Stimulated activated CD8-positive, alpha-beta memory T cell treated with anti-CD3 and anti-CD28 coated beads, Interleukin-12 subunit alpha, Interleukin-12 subunit beta, amount 100 ng/mL, for 1 hour (primary cell): Measurements from ENCODE around the gene RNASE12.
"Not testable (repeated sequence)": the region's sequence is repeated elsewhere in the genome, so short reads cannot be mapped to it uniquely, and the experiment has no call there.

Experiments
- DNase-seq: peaks from one replicate; pipeline ENCODE4 v3.0.0-alpha.2; 2020; ENCODE audit warnings: low read depth

Gene RNASE12, protein sequence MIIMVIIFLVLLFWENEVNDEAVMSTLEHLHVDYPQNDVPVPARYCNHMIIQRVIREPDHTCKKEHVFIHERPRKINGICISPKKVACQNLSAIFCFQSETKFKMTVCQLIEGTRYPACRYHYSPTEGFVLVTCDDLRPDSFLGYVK

DNA sequence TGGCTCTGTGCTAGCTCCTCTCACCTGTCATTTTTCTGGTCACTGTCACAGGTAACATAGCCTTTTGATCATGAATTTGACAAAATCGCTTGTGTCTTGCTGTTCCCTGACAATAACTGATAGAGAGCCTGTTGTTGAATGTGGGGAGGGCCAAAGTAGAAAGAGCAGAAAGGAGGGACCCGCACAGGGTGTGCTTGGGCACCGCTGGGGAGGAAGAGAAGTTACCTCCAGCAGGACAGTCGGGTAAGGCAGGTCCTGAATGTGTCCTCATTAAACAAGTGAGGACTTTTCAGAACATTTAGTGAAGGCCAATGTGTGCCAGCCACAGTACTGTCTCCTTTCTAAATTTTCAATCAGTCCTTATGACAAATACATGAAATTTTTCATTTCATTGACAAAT lies at the start of gene RNASE12:
TSS of gene RNASE12 (minus strand) at position 142 of the 400 bp plus-strand sequence. CDS start 653 bp downstream, outside the sequence.
- no peak for DNase-seq

DNA sequence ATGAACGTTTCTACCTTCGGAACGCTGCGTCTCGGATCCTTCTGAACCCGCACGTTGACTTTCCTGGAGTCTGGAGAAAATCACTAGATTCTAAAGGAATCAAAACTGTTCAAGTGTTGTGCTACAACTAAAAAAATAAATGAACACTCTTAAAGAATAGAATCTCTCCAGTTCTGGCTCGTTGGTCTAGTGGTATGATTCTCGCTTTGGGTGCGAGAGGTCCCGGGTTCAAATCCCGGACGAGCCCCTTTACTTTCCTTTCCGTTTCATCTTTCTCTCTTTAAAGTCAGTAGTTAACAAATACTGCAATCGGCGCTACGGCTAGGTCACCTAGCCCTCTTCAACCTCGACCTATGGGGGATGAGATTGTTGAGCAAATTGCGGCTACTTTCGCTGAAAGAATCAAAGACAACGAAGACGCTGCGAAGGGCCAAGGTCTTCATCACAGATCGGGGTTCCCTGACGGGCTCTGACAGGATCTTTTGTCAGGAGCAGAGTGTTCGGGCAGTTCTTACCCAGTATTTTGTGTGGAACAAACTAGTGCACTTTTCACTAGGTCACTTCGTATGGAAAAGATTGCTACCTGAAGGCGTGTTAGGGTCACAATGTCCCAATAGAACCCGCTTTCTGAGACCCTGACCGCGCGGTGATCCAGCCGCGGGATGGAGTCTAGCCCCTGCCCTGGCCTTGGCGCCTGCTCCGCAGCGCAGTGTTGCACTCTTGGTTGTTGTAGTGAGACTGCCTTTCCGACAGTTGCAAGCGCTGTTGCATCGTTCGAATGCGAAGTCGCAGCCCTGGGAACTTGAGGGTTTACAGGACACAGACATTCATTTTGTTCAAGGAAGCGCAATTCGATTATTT lies 41.9 kb upstream of the RNASE12 start:
- DNase-seq: no peak

DNA sequence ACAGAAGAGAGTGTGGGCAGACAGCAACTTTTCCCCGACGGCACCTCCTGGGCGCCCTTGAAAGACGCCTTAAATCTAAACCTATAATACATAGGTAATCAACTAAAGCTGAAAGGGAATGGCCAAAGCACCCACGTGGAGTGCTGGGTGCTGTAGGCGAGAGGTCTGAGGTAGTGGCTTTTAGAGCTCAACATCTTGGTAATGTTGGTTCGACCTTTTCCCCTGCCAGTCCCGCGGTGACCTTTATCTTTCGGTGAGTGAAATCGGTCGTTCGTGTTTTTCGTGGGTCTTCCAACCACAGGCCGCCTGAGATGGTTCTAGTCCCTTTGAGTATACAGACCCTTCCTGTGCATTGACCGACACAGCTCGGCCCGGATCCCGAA lies 41.3 kb upstream of the RNASE12 start:
- no peak for DNase-seq

DNA sequence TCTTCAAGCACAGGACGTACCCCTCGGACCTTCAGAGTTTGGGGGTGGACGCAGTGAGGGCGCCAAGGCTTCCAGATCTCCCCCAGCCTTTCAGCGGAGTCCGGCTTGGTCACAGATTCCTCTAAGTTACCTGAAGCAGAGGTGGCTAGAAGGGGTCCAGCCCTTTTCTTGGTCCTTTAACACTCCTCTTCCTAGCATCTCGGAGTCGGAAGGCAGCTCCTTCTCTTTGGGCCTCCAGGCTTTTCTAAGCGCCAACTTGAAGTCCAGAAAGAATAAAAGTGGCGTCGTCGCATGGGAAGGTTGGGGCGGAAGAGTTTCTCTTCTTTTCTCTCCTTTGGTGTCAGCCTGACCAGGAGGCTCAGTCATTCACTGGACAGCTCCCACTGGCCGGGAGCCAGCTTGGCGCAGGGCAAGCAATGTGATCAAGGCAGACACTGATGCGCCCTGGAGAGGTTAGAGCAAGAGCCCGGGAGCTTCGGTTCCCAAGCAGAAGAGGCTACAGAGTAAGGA lies 40.8 kb upstream of the RNASE12 start:
- DNase-seq: no peak

DNA sequence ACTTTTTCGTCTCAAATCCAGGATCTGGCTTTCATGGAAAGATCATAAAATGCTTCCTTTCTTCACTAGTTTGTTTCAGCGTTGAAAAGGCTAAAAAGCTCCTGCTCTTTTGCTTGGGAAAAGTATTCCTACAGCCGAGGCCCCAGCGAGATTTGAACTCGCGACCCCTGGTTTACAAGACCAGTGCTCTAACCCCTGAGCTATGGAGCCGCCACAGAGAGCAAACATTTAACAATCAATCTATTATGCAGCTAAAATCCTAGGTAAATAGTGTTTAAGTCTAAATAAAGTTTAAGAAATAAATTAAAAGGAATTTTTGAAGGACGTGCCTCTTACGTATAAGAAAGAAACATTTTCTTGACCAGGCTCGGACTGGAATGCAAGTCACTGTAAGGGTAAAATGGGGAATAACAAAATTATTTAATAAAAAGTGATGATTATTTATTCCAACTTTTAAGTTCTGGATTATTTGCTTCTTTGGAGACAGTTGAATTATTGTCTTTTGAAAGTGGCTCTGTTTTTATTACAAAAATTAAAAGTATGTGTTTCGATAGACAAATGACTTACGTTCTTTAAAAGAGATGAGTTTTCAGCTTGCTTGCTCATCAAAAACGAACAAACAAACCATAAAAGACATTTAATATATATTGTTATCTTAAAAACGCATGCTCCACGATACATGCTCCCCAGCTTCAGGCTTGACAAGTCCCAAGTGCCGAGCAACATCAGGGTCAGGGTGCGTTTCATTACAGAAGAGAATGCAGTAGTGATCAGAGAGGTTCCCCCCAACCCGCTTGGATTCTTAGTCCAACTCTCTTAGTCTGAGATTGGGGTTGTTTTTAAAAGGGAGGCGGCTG lies 40.1 kb upstream of the RNASE12 start:
- DNase-seq: peak; percentile 22

DNA sequence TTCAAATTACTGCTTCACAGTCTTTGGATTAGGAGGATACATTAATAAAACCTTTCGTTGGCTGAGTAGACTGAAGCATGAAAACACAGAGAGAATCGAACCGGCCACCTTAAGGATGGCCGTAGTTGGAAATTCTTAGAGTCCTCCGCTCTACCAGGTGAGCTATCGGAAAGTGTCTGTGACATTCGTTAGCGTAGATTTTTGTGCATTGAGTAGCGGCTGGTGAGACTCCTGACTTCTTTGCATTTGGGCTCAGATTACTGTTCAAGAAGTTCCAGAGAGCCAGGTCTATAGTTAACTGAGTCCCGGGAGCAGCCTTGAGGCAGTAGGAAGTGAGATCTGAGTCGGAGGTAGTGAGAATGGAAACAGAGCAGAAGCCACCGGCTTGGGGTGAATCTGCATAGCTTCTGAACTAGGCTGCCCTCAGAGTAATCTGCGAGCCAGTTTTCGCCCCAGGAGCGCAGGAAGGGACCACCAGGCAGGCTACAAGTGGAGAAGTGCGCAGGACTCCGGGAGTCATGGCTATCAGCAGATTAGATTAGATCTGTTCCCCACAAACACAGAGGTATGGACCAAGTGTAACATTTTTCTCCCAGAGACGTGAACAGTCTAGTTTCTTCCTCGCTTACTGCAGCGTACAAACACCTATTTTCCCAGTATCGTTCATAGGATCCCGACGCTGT lies 39.3 kb upstream of the RNASE12 start:
- no peak for DNase-seq

DNA sequence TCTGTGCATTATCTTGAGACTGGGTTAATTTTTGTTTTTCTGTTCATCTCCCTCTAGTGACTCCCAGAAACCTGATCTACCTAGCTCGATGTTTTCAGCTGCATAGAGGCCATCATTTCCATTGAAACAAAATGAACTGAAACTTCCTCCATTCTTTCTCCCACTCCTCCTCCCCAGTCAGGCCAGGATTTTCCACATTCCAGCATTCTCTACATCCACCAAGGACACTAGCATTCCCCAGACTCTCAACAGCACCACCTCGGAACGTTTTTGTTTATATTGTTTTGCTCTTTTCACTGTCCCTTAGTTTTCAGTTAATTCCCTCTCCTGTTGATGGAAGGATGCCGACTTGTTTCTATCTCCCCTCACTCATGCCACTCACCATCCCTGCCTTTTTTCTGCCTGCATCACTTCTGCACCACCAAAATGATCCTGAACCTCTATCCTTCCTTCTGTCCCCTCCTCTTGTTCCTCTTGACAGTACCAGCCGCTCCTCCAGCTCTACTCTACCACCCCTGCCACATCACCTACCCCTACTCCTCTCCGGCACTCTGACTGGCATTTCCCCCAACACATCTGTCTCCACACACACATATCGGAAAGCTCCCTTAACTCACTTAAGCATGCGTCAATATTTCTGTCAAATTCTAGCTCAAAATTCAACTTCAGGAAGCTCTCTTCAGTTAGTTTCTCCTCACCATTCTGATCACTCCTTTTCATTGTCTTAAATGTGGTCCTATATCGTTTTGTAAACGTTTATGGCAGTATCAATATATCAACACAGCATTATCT lies 37.1 kb upstream of the RNASE12 start:
- DNase-seq: no peak

DNA sequence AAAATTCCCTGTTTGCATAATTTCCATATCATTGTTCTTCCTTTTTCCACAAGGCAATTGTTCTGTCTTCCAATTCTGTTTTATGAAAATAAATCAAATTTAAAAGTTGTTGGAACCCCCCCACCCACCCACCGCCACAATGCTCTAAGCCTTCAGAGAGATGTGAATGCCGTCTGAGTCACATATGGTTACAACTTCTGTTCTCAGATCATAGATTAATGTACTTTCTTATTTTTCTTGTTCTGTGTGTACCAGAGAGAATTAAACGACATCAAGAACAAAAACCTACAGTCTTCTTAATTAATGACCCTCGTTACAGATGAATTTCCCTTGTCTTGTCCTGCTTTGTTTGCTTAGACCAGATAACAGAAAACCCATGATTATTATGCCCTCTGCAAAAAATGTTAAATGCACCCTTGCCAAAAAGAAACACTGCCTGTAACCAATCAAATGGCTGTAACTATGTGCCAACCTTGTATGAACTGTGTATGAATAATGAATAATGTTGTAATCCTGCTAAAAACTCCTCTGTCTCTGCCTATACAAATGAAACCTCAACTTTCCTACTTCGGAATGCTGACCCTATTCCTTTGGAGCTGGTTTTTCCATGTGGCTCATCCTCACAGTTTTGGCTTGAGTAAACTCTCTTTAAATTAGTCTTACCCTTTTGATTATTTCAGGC lies 36.3 kb upstream of the RNASE12 start:
- DNase-seq: no peak

DNA sequence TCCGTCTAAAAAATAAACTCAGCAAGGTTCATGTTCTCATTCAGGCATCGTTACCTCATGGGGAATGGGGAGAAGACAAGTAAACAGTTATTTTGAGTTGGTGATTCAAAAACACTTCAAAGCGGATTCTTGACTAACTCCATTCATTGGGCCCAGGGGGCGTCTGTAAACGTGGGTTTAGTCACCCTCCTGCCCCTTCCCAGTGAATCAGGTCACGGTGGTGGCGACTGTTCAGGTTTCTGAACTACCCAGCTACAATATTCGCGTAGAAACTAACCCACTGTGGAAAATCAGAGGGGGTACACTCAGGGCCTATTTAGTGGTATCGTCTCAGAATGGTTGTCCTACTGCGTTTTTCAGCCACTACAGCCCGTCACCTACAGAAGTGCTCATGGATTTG lies 35.1 kb upstream of the RNASE12 start:
- no peak for DNase-seq

DNA sequence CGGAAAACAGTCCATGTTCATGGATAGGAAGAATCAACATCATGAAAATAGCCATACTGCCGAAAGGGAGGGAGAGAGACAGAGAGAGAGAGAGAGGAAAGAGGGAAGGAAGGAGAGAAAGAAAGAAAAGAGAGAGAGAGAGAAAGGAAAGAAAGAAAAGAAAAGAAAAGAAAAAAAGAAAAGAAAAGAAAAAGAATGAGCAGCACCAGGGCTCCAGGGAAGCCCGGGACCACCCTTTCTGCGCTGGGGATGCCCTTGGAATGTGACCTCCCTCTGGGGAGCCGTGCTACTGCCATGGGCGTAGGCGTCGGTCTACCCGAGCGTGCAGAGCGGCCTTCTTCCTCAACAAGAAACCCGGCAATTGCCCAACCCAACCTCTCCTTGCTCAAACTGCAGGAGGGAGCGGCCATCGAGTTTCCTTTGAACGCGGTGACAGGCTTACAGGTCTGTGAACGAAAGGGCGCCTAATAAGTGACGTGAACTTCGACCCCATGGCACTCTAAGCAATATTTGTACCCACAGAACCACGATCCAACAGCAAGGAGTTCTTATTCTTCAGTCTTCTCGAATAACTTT lies 33.4 kb upstream of the RNASE12 start:
- DNase-seq: peak; percentile 19

DNA sequence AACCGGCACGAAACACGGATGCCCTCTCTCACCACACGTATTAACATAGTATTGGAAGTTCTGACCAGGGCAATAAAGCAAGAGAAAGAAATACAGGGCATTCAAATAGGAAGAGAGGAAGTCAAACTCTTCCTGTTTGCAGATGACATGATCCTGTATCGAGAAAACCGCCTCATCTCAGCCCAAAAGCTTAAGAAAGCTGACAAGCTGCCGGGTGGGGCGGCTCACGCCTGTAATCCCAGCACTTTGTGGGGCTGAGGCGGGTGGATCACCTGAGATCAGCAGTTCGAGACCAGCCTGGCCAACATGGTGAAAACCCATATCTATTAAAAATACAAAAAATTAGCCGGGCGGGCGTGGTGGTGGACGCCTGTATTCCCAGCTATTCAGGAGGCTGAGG lies 32.6 kb upstream of the RNASE12 start:
- DNase-seq: no peak

DNA sequence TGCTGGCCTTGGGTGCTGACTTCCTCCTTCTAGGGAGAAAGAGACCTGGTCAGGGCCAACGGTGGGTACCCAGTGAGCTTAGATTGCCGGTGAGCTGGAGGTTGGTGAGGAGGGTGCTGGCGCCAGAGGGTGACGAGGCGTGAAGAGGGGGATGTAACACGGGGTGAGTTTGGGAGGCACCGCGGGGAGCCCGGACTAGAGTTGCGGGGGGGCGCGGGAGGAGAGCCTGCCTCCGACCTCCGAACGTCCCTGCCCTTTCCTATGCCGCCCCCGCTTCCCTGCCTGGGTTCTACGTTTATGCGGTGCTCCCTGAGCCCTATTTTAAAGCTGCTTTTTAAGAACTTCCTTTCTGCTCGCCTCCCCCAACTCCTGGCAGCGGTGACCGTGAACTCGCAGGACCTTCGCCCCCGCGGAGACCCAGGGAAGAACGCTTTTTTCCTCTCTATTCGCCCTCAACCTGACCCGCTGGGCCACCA lies 31.7 kb upstream of the RNASE12 start:
- no peak for DNase-seq

DNA sequence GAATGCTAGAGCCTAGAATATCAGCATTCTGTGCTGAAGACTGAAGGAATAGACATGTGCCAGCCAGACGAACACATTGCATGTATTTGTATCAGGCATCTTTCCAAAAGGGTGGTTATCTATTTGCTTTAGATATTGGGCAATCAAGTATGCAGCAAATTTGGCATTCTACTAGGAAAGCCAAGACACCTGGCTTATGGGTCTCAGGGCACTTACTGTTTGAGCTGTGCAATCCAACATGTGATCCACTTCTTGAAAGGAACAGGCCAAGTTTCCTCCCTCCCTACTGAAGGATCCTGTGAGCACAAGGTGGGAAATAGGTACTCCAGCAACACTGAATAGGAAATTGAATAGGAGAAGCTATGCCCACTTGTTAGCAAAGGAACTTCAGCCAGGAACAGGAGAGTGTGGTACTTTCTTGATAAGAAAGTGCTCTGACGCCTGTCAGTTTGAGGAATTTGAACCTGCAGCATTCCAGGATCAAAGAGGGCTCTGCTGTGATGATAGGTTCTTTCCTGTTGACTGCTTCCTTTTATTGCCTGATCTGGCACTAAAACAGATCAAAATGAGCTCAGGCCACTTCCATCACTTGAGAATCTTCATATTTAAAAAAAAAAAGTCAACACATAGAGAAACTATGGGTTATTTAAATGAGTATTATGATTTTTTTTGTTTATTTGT lies 29.8 kb upstream of the RNASE12 start:
- no peak for DNase-seq

DNA sequence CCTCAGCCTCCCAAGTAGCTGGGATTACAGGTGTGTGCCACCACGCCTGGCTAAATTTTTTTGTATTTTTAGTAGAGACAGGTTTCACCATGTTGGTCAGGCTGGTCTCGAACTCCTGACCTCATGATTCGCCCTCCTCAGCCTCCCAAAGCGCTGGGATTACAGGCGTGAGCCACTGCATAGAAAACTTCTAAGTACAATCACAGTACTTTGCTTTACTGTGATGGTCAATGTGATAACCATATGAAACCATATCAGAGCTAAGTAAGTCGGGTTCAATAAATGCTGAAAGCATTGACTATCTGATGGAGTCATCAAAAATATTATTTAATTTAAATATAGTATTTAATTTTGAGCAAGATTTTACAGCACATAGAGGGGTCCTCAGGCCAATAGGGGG lies 28.5 kb upstream of the RNASE12 start:
- DNase-seq: not testable (repeated sequence)

DNA sequence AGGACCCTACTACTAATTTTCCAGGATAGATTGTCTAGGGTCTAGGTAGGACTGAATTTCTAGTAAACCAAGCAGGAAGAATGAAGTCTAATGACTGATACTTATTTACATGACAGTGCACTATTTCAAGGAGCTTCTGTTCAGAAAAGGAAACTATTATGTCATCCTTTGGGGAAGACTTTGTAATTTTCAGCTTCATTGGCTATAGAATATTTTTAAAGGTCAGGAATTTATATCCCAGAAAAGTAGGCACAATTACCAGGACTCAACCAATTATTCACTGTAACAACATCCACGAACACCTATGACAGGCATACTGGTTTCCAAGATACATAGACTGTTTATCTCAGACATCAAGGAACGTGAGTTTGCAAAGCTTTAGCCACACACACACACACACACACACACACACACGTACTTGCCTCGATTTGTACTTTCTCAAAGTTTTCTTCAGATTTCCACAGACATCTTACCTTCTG lies 27.1 kb upstream of the RNASE12 start:
- no peak for DNase-seq

DNA sequence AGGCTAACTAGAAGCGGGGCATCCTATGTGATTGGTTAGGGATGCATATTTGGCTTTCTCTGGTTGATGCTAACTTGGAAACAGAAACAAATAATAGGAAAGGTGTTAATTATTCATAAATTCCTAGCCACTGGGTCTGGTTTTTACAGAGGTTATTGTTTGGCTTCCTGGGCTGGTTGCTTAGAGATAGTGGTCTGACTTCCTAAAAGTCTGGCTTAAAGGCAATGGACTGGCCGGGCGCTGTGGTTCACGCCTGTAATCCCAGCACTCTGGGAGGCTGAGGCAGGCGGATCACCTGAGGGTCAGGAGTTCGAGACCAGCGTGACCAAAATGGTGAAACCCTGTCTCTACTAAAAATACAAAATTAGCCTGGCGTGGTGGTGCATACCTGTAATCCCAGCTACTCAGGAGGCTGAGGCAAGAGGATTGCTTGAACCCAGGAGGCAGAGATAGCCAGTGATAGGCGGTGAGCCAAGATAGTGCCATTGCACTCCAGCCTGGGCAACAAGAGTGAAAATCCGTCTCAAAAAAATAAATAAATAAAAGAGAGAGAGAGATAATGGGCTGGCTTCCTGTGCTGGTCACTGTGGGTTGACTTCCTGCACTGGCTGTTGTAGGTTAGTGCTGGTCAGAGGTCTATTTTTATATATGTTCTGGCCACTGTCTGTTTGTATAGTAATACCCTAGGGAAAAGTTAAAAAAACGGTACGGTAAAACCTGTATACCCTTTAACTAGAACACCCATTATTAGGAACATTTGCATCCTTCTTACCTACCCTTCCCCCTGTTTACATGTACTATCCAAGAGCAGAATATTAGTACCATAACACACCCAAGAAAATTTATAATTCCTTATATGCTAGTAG lies 26.2 kb upstream of the RNASE12 start:
- DNase-seq: no peak

DNA sequence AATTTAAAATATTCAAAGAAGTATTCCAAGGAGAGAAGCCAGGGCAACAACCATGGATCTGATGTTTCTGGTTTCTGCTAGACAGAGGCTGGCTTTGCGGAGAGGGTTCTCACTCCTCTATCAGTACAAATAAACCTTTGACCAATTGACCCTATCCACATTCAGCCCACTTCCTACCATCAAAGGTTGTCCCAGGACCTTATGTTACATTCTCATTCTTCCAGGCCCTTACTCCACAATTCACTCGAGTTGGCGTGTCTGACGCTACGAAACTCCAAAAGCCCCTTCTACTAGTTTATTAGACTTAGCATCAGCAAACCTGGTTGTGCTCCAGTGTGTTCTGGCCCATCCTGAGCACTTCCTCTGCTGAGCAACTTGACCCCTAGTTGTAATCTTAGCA lies 24.8 kb upstream of the RNASE12 start:
- no peak for DNase-seq
